GM18517 (cell line): Measurements from ENCODE around the gene ILRUN.
"Not testable (repeated sequence)": the region's sequence is repeated elsewhere in the genome, so short reads cannot be mapped to it uniquely, and the experiment has no call there.

ENCODE experiments used
- ATAC-seq: cut with Tn5 transposase; IDR thresholded peaks from one replicate; pipeline ENCODE4 v1.9.1; 2021; ENCODE audit warnings: mild to moderate bottlenecking, moderate library complexity; ENCODE audit not compliant: unreplicated experiment

Gene ILRUN

GRCh38 chr6:34697904-34698559, 1.5 kb upstream of the ILRUN start:
- ATAC-seq, result no peak

GRCh38 chr6:34697544-34697836, 923 bp upstream of the ILRUN start:
- ATAC-seq, result no peak

GRCh38 chr6:34696189-34696738, 303 bp downstream of the ILRUN start:
- ATAC-seq, result peak; percentile 22

GRCh38 chr6:34695729-34696188, 808 bp downstream of the ILRUN start:
- ATAC-seq, result no peak

- no peak for ATAC-seq
Measured at GRCh38 chr6:34692280-34692679, 4.3 kb downstream of the ILRUN start.

GRCh38 chr6:34689742-34690141, 6.8 kb downstream of the ILRUN start:
- ATAC-seq, result no peak

- ATAC-seq, result no peak
Measured at GRCh38 chr6:34688956-34689355, 7.6 kb downstream of the ILRUN start.

- ATAC-seq, result no peak
Measured at GRCh38 chr6:34684919-34685318, 11.6 kb downstream of the ILRUN start.

- no peak for ATAC-seq
Measured at GRCh38 chr6:34684364-34684763, 12.2 kb downstream of the ILRUN start.

- ATAC-seq, result no peak
Measured at GRCh38 chr6:34680802-34681515, 15.6 kb downstream of the ILRUN start.

GRCh38 chr6:34680313-34680712, 16.3 kb downstream of the ILRUN start:
- not testable (repeated sequence) for ATAC-seq

- ATAC-seq, result no peak
Measured at GRCh38 chr6:34679552-34680253, 16.9 kb downstream of the ILRUN start.

- ATAC-seq, result no peak
Measured at GRCh38 chr6:34676140-34676539, 20.4 kb downstream of the ILRUN start.

GRCh38 chr6:34674930-34675329, 21.6 kb downstream of the ILRUN start:
- not testable (repeated sequence) for ATAC-seq

GRCh38 chr6:34674268-34674639, 22.3 kb downstream of the ILRUN start:
- no peak for ATAC-seq

GRCh38 chr6:34673064-34673463, 23.5 kb downstream of the ILRUN start:
- ATAC-seq, result no peak

GRCh38 chr6:34672657-34673043, 23.9 kb downstream of the ILRUN start:
- ATAC-seq, result no peak

- peak; percentile 72 for ATAC-seq
Measured at GRCh38 chr6:34671801-34672656, 24.5 kb downstream of the ILRUN start.

GRCh38 chr6:34671367-34671766, 25.2 kb downstream of the ILRUN start:
- ATAC-seq, result no peak

GRCh38 chr6:34668799-34669198, 27.8 kb downstream of the ILRUN start:
- ATAC-seq, result not testable (repeated sequence)
